ENCODE results near the gene ABI2.

Gene ABI2

GRCh38 chr2:203451689-203452088 is 123.5 kb downstream of the ABI2 start:
- Mint-ChIP-seq H3K27me3 (ENCODE audit: low read depth) (no peaks in the 10 kb centered on the region), H3K4me3 (no peak overlapping the region), H3K9me3 (no peaks in the 10 kb centered on the region), H3K4me1 (ENCODE audit: low read depth) (peaks cover 7% of the 10 kb centered on the region), H3K27ac (no peak overlapping the region), H3K36me3 (ENCODE audit: low read depth) (no peaks in the 10 kb centered on the region)
- DNase-seq (ENCODE audit: low spot score) = no peak

GRCh38 chr2:203453858-203454451 is 125.8 kb downstream of the ABI2 start:
- Mint-ChIP-seq H3K36me3 (ENCODE audit: low read depth) (no peaks in the 10 kb centered on the region), H3K4me1 (ENCODE audit: low read depth) (peaks cover 4% of the 10 kb centered on the region), H3K9me3 (no peaks in the 10 kb centered on the region), H3K27ac (no peak overlapping the region), H3K27me3 (ENCODE audit: low read depth) (no peaks in the 10 kb centered on the region), H3K4me3 (no peak overlapping the region)
- DNase-seq (ENCODE audit: low spot score) = no peak

- H3K9me3 Mint-ChIP-seq = no peaks in the 10 kb centered on the region
Observed at GRCh38 chr2:203455209-203455608, 127.0 kb downstream of the ABI2 start.

GRCh38 chr2:203461746-203462145 is 133.6 kb downstream of the ABI2 start:
- H3K27me3 Mint-ChIP-seq (ENCODE audit: low read depth) = peaks cover 4% of the 10 kb centered on the region

More at GRCh38 chr2:203455209-203455608, 127.0 kb downstream of the ABI2 start:
- Mint-ChIP-seq H3K36me3 (ENCODE audit: low read depth) (no peaks in the 10 kb centered on the region), H3K4me1 (ENCODE audit: low read depth) (peaks cover 4% of the 10 kb centered on the region), H3K27me3 (ENCODE audit: low read depth) (no peaks in the 10 kb centered on the region), H3K27ac (no peak overlapping the region), H3K4me3 (no peak overlapping the region)
- DNase-seq (ENCODE audit: low spot score) = no peak

GRCh38 chr2:203462308-203462707 is 134.1 kb downstream of the ABI2 start:
- Mint-ChIP-seq H3K9me3 (no peaks in the 10 kb centered on the region), H3K4me1 (ENCODE audit: low read depth) (no peaks in the 10 kb centered on the region), H3K36me3 (ENCODE audit: low read depth) (no peaks in the 10 kb centered on the region), H3K27me3 (ENCODE audit: low read depth) (peaks cover 4% of the 10 kb centered on the region), H3K4me3 (no peak overlapping the region), H3K27ac (no peak overlapping the region)
- DNase-seq (ENCODE audit: low spot score) = no peak

More at GRCh38 chr2:203461746-203462145, 133.6 kb downstream of the ABI2 start:
- H3K27ac Mint-ChIP-seq = no peak overlapping the region
- no peak for DNase-seq (ENCODE audit: low spot score)
- no peaks in the 10 kb centered on the region for H3K4me1 Mint-ChIP-seq (ENCODE audit: low read depth)
- no peak overlapping the region for H3K4me3 Mint-ChIP-seq
- no peaks in the 10 kb centered on the region for H3K36me3 Mint-ChIP-seq (ENCODE audit: low read depth)
- H3K9me3 Mint-ChIP-seq = no peaks in the 10 kb centered on the region

- no peaks in the 10 kb centered on the region for H3K36me3 Mint-ChIP-seq (ENCODE audit: low read depth)
Observed at GRCh38 chr2:203463266-203463678, 135.1 kb downstream of the ABI2 start.

GRCh38 chr2:203469546-203469945 is 141.4 kb downstream of the ABI2 start:
- no peaks in the 10 kb centered on the region for H3K36me3 Mint-ChIP-seq (ENCODE audit: low read depth)
- H3K9me3 Mint-ChIP-seq = no peaks in the 10 kb centered on the region
- peaks cover 10% of the 10 kb centered on the region for H3K27me3 Mint-ChIP-seq (ENCODE audit: low read depth)
- no peak overlapping the region for H3K4me3 Mint-ChIP-seq
- no peak overlapping the region for H3K27ac Mint-ChIP-seq
- H3K4me1 Mint-ChIP-seq (ENCODE audit: low read depth) = no peaks in the 10 kb centered on the region
- no peak for DNase-seq (ENCODE audit: low spot score)

More at GRCh38 chr2:203463266-203463678, 135.1 kb downstream of the ABI2 start:
- H3K4me1 Mint-ChIP-seq (ENCODE audit: low read depth) = no peaks in the 10 kb centered on the region
- H3K27me3 Mint-ChIP-seq (ENCODE audit: low read depth) = peaks cover 4% of the 10 kb centered on the region
- H3K4me3 Mint-ChIP-seq = no peak overlapping the region
- DNase-seq (ENCODE audit: low spot score) = no peak
- no peak overlapping the region for H3K27ac Mint-ChIP-seq
- no peaks in the 10 kb centered on the region for H3K9me3 Mint-ChIP-seq

- H3K27ac Mint-ChIP-seq = no peak overlapping the region
Observed at GRCh38 chr2:203470371-203470770, 142.2 kb downstream of the ABI2 start.

GRCh38 chr2:203471323-203471722 is 143.1 kb downstream of the ABI2 start:
- Mint-ChIP-seq H3K27me3 (ENCODE audit: low read depth) (peaks cover 6% of the 10 kb centered on the region), H3K27ac (no peak overlapping the region), H3K4me1 (ENCODE audit: low read depth) (no peaks in the 10 kb centered on the region), H3K4me3 (no peak overlapping the region), H3K9me3 (no peaks in the 10 kb centered on the region), H3K36me3 (ENCODE audit: low read depth) (no peaks in the 10 kb centered on the region)
- no peak for DNase-seq (ENCODE audit: low spot score)

More at GRCh38 chr2:203470371-203470770, 142.2 kb downstream of the ABI2 start:
- Mint-ChIP-seq H3K4me3 (no peak overlapping the region), H3K9me3 (no peaks in the 10 kb centered on the region), H3K36me3 (ENCODE audit: low read depth) (no peaks in the 10 kb centered on the region), H3K4me1 (ENCODE audit: low read depth) (no peaks in the 10 kb centered on the region), H3K27me3 (ENCODE audit: low read depth) (peaks cover 7% of the 10 kb centered on the region)
- DNase-seq (ENCODE audit: low spot score) = no peak

- no peak overlapping the region for H3K27ac Mint-ChIP-seq
- H3K27me3 Mint-ChIP-seq (ENCODE audit: low read depth) = no peaks in the 10 kb centered on the region
- DNase-seq (ENCODE audit: low spot score) = no peak
Observed at GRCh38 chr2:203476881-203477280, 148.7 kb downstream of the ABI2 start.

GRCh38 chr2:203480623-203481022 is 152.4 kb downstream of the ABI2 start:
- no peaks in the 10 kb centered on the region for H3K9me3 Mint-ChIP-seq
- no peaks in the 10 kb centered on the region for H3K36me3 Mint-ChIP-seq (ENCODE audit: low read depth)
- no peak overlapping the region for H3K4me3 Mint-ChIP-seq
- no peaks in the 10 kb centered on the region for H3K27me3 Mint-ChIP-seq (ENCODE audit: low read depth)
- peaks cover 7% of the 10 kb centered on the region for H3K4me1 Mint-ChIP-seq (ENCODE audit: low read depth)
- H3K27ac Mint-ChIP-seq = no peak overlapping the region
- DNase-seq (ENCODE audit: low spot score) = no peak

More at GRCh38 chr2:203476881-203477280, 148.7 kb downstream of the ABI2 start:
- H3K36me3 Mint-ChIP-seq (ENCODE audit: low read depth) = no peaks in the 10 kb centered on the region
- no peaks in the 10 kb centered on the region for H3K9me3 Mint-ChIP-seq
- H3K4me1 Mint-ChIP-seq (ENCODE audit: low read depth) = no peaks in the 10 kb centered on the region
- H3K4me3 Mint-ChIP-seq = no peak overlapping the region

GRCh38 chr2:203484266-203485112 is 156.3 kb downstream of the ABI2 start:
- no peak overlapping the region for H3K4me3 Mint-ChIP-seq
- no peaks in the 10 kb centered on the region for H3K9me3 Mint-ChIP-seq
- peaks cover 13% of the 10 kb centered on the region for H3K4me1 Mint-ChIP-seq (ENCODE audit: low read depth)
- peak; percentile 44 for DNase-seq (ENCODE audit: low spot score)
- H3K27ac Mint-ChIP-seq = no peak overlapping the region
- H3K36me3 Mint-ChIP-seq (ENCODE audit: low read depth) = no peaks in the 10 kb centered on the region
- H3K27me3 Mint-ChIP-seq (ENCODE audit: low read depth) = no peaks in the 10 kb centered on the region

- Mint-ChIP-seq H3K4me3 (no peak overlapping the region), H3K36me3 (ENCODE audit: low read depth) (no peaks in the 10 kb centered on the region), H3K27ac (no peak overlapping the region), H3K9me3 (no peaks in the 10 kb centered on the region), H3K27me3 (ENCODE audit: low read depth) (no peaks in the 10 kb centered on the region), H3K4me1 (ENCODE audit: low read depth) (peaks cover 16% of the 10 kb centered on the region)
- DNase-seq (ENCODE audit: low spot score) = no peak
Observed at GRCh38 chr2:203489531-203489930, 161.3 kb downstream of the ABI2 start.

- H3K4me3 Mint-ChIP-seq = no peak overlapping the region
- no peaks in the 10 kb centered on the region for H3K9me3 Mint-ChIP-seq
- H3K4me1 Mint-ChIP-seq (ENCODE audit: low read depth) = peaks cover 13% of the 10 kb centered on the region
- no peaks in the 10 kb centered on the region for H3K36me3 Mint-ChIP-seq (ENCODE audit: low read depth)
- no peaks in the 10 kb centered on the region for H3K27me3 Mint-ChIP-seq (ENCODE audit: low read depth)
- no peak overlapping the region for H3K27ac Mint-ChIP-seq
- no peak for DNase-seq (ENCODE audit: low spot score)
Observed at GRCh38 chr2:203490391-203490790, 162.2 kb downstream of the ABI2 start.
